GM18526 (cell line): ENCODE measurements around the gene ZIC1.

Source experiments
- POLR2A ChIP-seq: IDR thresholded peaks from 3 replicates; pipeline ENCODE4 v1.6.1; 2011; ENCODE audit not compliant: insufficient read length; ENCODE audit errors: extremely low read depth

ZIC1 gene

DNA sequence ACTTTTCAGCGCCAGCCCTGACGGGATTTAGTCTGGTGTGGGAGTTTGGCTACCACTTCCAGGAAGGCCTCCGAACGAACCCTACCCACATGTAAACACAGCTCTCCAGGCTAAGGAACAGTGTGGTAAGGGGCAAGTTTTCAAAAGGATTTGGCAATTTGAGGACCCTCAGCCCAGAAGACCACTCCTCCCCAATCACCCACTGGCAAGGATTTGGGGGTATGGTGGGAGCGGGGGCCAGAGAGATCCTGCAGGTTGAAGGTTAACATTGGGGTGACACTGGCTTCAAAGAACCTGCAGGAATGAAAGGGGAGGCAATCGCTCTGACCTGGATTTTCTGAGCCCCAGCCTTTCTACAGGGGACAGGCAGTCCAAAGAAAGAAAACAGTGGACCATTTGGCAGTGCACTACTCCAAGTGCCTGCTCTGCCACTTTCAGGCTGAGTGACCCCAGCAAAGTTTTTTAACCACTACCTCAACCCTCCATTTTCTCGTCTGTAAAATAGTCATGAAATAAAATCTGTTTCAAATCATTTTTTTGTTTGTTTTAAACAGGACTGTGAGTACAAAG is 37.3 kb upstream of the ZIC1 start:
- TF ChIP-seq POLR2A: no peak

DNA sequence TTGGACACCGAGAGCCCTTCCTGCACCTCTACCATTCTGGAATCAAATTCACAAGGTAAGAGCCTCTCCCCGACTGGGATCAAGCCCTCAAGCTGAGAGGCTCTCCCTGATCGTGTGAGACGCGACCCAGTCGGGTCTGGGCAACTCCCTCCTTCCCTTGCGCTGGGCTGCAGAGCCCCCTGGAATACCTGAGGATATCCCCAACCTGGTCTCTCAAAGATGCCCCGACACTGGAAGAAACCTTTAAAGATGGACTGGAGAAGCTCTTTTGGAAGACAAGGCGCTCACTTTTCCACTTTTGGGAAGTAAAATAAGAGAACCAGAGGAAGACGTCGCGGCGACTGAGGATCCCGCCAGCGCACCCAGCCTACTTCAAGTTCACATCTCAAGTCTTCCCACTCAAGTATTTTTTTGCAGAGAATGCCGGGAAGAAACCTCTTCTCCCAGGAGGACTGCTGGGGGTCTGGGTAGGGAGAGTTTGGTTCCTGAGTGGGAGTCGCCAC is 36.6 kb upstream of the ZIC1 start:
- no peak for TF ChIP-seq POLR2A

- TF ChIP-seq POLR2A: no peak
Observed at GRCh38 chr3:147373301-147373700, 35.9 kb upstream of the ZIC1 start.

GRCh38 chr3:147377412-147378367 is 31.5 kb upstream of the ZIC1 start:
- TF ChIP-seq POLR2A: no peak

DNA sequence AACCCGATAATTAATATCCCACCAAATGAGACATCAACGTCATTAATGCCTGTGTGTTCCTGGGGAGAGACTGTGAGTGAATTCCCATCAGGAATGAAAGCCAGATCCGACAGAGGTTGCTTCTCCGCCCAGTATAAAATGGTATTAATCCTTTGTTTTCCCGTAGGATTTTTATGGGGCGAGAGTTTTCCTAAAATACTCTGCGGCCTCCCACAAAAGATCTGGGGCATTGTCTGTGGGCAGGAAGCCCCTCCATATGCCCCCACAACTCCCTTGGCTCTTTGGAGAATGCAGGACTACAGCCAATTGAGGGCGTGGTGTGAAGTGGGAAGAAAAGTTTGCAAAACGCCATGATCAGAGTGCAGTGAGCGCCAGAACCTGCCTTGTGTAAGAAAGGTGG is 29.5 kb upstream of the ZIC1 start:
- no peak for TF ChIP-seq POLR2A

GRCh38 chr3:147380387-147380951 is 28.7 kb upstream of the ZIC1 start:
- TF ChIP-seq POLR2A: no peak

- TF ChIP-seq POLR2A: no peak
Observed at GRCh38 chr3:147380977-147381376, 28.2 kb upstream of the ZIC1 start.

GRCh38 chr3:147381596-147381995 is 27.6 kb upstream of the ZIC1 start:
- no peak for TF ChIP-seq POLR2A

DNA sequence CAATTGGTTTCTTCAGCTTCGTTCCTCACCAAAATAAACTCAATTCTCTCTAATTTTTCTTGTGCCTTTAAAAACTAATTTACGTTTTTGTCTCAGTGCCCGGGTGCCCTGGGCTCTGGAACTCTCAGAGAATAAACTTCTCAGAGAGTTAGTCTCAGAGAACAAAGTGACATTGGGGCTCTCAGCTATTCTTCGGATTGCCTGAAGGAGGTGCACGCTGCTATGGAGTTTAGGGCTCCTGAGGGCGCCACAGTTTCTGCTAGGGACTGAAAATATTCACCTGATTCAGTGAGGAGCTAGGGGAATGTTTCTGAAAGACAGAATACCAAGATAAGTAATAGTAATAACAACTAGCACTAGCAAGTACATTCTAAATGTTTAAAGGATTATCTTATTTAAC is 25.5 kb upstream of the ZIC1 start:
- no peak for TF ChIP-seq POLR2A

DNA sequence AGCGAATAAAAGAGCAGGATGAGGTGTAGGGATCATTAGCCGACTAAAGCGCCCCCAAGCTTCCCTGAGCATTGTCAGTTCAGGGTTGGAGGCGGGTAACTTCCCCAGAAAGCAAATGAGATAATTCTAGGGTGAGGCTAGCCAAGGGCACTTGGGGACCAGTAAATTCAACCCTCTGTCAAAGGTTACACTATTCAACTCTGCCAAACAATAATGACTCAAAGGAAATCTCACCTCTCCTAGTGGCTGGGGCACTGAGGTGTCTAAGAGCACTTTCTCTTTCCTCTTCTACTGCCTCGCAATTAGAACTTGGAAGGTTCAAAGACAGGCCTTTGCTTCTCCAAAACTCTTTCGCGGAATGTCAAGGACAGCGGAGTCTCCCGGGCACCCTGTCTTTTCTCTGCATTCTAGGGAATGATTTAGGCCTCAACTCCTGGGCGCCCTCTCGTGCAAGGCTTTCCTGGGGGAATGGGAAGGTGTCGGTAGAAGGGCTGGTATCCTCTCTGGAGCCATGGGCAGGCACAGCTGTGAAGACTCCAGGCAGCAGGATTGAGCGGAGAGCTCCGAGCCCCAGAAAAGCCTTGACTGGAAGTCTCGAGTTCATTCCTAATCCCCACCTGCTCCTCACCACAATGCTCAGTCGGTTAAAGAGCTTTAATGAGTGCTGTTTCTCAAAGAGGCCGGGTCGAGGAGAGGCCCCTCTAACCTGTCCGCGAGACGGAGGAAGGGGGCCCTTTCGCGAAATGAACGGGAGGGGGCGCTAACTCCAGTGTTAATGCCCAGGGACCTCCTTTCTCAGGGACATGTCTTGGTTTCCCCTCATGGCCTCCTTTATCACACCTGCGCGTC is 24.7 kb upstream of the ZIC1 start:
- TF ChIP-seq POLR2A: no peak

- TF ChIP-seq POLR2A: no peak
Observed at GRCh38 chr3:147385059-147386012, 23.8 kb upstream of the ZIC1 start.

GRCh38 chr3:147387291-147387884 is 21.8 kb upstream of the ZIC1 start:
- no peak for TF ChIP-seq POLR2A

DNA sequence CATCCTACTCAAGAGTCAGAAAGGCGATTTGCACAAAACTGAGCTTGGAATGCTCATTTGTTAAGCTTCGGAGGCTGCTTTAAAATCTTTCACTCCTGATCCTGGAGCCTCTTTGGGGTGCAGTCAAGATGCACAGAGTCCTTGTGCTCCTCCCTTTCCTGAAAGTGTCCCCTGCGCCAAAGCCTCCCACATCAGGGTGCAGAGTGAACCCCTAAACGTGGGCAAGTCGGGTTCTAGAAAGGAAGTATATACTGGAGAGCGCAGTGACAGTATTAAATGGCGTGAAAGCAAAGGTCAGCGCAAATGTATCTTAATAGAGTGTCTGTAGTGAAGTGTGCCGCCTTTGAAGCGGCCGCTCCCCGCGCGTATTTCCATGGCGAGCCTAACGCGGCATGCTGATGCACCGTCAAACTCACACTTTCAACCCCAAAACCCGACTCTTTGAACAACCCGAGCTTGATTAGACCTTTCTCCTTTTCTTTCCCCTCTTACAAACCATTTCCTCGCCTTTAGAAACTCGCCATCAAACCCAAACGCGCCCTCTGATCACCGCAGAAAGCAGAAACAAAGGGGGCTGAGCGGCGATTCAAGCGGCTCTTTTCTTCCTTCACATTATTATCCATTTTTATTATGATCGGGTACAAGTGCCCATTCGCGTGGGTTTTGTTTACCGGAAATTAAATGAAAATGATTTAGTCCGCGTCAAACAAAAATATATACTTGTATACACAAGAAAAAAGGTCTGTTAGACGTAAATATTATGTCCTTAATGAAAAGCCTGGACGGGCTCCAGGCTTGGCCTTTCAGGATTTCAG is 21.1 kb upstream of the ZIC1 start:
- no peak for TF ChIP-seq POLR2A
